ENCODE data around the gene C4B.
"Not testable (repeated sequence)": the region's sequence is repeated elsewhere in the genome, so short reads cannot be mapped to it uniquely, and the experiment has no call there.

DNA sequence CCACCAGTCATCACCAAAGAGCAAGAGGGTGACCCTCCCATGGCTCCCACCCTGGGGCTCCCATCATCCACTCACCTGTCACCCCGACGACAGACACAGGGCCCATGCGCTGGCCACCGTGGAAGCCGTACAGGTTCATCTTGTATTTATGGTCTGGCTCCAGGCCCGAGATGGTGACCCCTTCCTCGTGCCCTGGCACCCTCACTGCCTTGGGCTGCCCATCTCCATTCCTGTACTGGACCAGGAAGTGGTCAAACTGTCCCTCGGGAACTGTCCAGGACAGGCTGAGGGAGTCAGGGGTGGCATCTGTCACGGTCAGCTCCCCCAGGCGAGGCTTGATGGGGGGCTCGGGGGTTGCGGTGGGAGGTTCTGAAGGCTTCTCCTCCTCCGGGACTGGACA lies 53.7 kb downstream of the C4B start:
- not testable (repeated sequence) for TF ChIP-seq ZNF664 (tag by site-specific recombination; IDR thresholded peaks at IDR 0.05); ZNF366 (tag by site-specific recombination; conservative IDR thresholded peaks at IDR 0.05); YY1 (tag by site-specific recombination; IDR thresholded peaks at IDR 0.05); ZNF16 (tag by site-specific recombination; IDR thresholded peaks at IDR 0.05; ENCODE audit: low read depth); ZNF324 (tag by site-specific recombination; IDR thresholded peaks at IDR 0.05); RBAK (tag by site-specific recombination; IDR thresholded peaks at IDR 0.05)
- TF ChIP-seq, protein P1, sequence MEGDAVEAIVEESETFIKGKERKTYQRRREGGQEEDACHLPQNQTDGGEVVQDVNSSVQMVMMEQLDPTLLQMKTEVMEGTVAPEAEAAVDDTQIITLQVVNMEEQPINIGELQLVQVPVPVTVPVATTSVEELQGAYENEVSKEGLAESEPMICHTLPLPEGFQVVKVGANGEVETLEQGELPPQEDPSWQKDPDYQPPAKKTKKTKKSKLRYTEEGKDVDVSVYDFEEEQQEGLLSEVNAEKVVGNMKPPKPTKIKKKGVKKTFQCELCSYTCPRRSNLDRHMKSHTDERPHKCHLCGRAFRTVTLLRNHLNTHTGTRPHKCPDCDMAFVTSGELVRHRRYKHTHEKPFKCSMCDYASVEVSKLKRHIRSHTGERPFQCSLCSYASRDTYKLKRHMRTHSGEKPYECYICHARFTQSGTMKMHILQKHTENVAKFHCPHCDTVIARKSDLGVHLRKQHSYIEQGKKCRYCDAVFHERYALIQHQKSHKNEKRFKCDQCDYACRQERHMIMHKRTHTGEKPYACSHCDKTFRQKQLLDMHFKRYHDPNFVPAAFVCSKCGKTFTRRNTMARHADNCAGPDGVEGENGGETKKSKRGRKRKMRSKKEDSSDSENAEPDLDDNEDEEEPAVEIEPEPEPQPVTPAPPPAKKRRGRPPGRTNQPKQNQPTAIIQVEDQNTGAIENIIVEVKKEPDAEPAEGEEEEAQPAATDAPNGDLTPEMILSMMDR (tag by site-specific recombination; IDR thresholded peaks at IDR 0.05) = not testable (repeated sequence)
- TF ChIP-seq, protein P2, sequence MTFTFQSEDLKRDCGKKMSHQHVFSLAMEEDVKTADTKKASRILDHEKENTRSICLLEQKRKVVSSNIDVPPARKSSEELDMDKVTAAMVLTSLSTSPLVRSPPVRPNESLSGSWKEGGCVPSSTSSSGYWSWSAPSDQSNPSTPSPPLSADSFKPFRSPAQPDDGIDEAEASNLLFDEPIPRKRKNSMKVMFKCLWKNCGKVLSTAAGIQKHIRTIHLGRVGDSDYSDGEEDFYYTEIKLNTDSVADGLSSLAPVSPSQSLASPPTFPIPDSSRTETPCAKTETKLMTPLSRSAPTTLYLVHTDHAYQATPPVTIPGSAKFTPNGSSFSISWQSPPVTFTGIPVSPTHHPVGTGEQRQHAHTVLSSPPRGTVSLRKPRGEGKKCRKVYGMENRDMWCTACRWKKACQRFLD (tag by site-specific recombination; IDR thresholded peaks at IDR 0.05) = not testable (repeated sequence)
- TF ChIP-seq, protein P3, sequence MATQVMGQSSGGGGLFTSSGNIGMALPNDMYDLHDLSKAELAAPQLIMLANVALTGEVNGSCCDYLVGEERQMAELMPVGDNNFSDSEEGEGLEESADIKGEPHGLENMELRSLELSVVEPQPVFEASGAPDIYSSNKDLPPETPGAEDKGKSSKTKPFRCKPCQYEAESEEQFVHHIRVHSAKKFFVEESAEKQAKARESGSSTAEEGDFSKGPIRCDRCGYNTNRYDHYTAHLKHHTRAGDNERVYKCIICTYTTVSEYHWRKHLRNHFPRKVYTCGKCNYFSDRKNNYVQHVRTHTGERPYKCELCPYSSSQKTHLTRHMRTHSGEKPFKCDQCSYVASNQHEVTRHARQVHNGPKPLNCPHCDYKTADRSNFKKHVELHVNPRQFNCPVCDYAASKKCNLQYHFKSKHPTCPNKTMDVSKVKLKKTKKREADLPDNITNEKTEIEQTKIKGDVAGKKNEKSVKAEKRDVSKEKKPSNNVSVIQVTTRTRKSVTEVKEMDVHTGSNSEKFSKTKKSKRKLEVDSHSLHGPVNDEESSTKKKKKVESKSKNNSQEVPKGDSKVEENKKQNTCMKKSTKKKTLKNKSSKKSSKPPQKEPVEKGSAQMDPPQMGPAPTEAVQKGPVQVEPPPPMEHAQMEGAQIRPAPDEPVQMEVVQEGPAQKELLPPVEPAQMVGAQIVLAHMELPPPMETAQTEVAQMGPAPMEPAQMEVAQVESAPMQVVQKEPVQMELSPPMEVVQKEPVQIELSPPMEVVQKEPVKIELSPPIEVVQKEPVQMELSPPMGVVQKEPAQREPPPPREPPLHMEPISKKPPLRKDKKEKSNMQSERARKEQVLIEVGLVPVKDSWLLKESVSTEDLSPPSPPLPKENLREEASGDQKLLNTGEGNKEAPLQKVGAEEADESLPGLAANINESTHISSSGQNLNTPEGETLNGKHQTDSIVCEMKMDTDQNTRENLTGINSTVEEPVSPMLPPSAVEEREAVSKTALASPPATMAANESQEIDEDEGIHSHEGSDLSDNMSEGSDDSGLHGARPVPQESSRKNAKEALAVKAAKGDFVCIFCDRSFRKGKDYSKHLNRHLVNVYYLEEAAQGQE (tag by site-specific recombination; IDR thresholded peaks at IDR 0.05) = not testable (repeated sequence)
- TF ChIP-seq, protein P4, sequence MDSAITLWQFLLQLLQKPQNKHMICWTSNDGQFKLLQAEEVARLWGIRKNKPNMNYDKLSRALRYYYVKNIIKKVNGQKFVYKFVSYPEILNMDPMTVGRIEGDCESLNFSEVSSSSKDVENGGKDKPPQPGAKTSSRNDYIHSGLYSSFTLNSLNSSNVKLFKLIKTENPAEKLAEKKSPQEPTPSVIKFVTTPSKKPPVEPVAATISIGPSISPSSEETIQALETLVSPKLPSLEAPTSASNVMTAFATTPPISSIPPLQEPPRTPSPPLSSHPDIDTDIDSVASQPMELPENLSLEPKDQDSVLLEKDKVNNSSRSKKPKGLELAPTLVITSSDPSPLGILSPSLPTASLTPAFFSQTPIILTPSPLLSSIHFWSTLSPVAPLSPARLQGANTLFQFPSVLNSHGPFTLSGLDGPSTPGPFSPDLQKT (IDR thresholded peaks at IDR 0.05; ENCODE audit: borderline replicate concordance, low read depth, low read length) = not testable (repeated sequence)
- TF ChIP-seq, protein P5, sequence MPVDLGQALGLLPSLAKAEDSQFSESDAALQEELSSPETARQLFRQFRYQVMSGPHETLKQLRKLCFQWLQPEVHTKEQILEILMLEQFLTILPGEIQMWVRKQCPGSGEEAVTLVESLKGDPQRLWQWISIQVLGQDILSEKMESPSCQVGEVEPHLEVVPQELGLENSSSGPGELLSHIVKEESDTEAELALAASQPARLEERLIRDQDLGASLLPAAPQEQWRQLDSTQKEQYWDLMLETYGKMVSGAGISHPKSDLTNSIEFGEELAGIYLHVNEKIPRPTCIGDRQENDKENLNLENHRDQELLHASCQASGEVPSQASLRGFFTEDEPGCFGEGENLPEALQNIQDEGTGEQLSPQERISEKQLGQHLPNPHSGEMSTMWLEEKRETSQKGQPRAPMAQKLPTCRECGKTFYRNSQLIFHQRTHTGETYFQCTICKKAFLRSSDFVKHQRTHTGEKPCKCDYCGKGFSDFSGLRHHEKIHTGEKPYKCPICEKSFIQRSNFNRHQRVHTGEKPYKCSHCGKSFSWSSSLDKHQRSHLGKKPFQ (tag by site-specific recombination; IDR thresholded peaks at IDR 0.05) = not testable (repeated sequence)
